NCI-H748 treated with DMSO at 0.1 percent for 48 hours (cell line): ENCODE results near the gene NUDT12.

Experiments
- DNase-seq: peaks from one replicate; lab custom pipeline; 2025; lab: John Stamatoyannopoulos, UW

Gene NUDT12

GRCh38 chr5:103562453-103563157 is at the start of gene NUDT12:
Gene NUDT12 (minus strand): TSS chr5:103562789. CDS start chr5:103560248, 2,541 bp downstream.
- DNase-seq, result no peak

DNA sequence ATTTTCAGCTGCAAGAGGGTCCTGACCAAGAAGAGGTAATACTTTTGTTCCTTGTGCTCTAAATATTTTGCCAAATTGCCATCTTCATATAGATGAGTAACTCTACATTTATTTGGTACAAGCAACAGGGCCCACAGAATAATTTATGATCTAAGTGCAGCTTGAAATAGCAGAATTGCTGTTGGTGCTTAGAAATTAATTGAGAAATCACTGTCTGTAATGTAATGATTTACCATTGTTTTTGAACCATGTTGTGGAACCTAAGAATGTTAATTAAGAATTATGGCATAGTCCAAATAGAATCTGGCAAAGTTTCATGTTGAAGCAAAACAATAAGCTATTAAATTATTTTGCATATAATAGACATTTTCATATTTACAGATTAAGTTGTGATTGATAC is 44.8 kb upstream of the NUDT12 start:
- DNase-seq, result no peak

DNA sequence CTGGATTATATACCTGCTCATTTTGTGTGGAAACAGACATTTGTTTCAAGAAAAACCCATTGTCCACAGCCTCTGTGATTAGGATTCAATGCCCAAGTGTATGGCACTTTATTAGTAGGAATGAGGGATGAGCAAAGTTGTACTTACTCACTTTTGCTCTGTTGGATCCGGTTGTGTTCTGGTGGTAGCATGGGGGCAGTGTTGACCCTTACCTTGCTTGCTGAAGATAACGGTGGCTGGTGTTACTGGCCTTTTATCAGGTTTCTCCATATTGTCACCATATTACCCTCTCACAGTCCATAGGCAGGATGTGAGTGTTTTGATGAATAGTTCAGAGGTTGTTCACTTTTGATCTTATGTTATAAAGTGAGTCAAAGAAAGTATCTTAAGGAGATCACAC is 42.7 kb upstream of the NUDT12 start:
- DNase-seq, result no peak

DNA sequence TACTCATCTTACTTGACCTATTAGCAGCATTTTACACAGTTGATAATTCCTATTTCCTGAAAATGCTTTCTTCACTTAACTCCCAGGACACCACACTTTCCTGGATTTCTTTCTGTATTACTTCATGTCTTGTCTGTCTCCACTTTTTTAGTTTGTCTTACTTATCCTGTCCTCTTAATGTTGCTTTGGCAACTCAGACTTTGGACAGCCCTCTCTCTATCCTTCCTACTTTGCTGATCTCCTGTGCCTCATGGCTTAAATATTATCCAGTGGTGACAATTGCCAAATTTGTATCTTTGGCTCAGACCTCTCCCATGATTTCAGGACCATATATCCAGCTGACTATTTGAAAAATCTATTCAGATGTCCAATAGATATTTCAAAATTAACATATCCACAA is 39.8 kb upstream of the NUDT12 start:
- DNase-seq, result no peak

- no peak for DNase-seq
Observed at GRCh38 chr5:103601314-103601713, 38.7 kb upstream of the NUDT12 start.

DNA sequence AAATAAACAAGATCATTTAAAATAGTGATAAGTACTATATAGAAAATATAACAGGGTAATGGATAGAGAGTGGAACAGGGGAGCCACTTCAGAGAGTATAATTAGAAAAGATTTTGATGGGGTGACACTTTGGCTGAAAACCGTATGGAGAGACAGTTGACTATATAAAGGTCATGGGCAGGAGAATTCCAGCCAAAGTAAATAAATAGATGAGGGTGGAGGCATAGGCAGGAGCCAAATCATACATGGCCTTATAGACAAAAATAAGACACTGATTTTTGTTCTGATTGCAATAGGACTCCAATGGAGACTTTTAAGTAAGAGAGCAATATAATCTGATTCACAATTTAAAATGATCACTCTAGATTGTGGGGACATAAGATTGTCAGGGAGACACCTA is 37.5 kb upstream of the NUDT12 start:
- DNase-seq, result no peak

DNA sequence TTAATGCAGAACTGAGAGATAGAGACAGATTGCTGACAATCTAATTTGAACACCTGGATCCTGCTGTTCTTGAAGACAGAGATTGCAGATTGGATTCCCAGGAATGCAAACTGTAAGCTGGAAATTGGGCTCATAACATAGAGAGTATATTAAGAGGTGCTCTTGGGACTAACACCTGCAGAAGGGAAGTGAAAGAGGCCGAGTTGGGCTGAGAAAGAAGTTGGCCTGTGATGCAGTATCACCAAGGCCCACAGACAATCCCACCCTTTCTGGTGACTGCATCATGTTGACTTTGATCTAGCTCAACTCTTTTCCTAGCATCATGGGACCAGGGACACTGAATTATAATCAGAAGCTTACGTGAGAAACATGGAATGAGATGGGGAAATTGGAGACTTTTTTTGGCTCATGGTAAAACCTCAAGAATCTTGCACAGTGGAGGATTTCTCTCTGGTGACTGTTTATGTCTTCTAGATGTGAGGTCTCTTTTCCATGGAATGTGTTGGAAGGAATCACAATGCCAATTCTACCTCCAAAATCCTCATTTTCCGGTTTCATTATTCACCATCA is 36.5 kb upstream of the NUDT12 start:
- no peak for DNase-seq

DNA sequence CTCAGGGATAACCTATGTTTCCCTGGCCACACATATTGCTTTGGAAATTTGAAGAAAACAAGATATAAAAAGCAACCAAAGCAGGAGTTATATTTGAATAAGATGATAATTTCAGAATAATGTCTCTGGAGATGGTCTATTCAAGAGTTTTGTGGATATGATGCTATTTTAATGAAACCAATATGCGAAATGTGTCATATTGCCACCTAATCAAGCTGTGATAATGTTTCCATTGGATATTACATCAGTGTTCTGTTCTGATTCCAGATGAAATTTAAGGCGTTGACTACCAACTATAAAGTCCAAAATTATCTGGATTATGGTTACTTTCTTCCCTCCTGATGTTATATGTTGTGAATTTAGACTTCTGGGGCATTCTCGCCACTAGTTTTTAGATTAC is 27.6 kb upstream of the NUDT12 start:
- no peak for DNase-seq

GRCh38 chr5:103589776-103590175 is 27.2 kb upstream of the NUDT12 start:
- DNase-seq, result no peak

- DNase-seq, result no peak
Observed at GRCh38 chr5:103589357-103589756, 26.8 kb upstream of the NUDT12 start.

DNA sequence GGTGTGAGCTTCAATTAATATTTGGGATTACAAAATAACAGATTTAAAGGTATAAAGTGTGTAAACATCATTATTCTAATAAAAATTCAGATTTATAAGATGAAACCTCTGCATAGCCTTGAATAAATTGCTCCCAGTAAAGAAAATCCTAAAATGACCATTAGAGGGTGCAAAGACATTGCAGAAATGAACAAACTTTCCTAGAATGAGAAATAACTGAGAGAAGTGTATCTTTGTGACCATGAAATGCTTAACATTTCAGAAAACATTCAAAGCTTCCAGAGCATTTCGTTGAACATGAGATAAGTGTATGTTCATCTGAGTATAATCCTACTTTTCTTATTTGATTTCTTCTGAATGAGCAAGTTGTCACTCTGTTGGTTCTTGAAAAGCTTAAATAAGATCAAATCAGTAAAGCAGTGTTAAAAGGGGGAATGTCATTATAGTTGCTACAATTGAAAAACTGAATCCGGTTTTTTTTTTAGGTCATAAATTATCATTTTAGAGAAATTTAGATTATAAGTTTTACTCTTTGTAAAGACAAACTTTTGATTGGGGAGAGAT is 24.7 kb upstream of the NUDT12 start:
- DNase-seq, result peak; percentile 72

DNA sequence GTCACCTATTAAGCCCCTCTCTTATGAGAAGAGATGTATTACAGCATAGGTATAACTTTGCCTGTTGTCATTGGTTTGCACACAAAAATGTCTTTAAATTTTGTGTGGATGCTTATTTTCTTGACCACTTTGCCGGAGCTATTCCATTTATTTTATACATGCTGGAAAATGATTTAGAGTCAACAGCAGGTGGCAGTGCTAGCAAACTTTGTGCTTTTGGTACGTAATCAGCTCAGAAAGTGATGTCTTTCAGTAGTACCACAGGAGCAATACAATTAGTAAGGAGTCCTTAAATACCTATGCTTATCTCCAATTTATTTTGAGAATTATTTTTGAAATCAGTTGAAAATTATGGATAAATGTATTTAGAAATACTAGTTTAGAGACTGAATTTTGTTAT is 19.8 kb upstream of the NUDT12 start:
- peak; percentile 72 for DNase-seq

DNA sequence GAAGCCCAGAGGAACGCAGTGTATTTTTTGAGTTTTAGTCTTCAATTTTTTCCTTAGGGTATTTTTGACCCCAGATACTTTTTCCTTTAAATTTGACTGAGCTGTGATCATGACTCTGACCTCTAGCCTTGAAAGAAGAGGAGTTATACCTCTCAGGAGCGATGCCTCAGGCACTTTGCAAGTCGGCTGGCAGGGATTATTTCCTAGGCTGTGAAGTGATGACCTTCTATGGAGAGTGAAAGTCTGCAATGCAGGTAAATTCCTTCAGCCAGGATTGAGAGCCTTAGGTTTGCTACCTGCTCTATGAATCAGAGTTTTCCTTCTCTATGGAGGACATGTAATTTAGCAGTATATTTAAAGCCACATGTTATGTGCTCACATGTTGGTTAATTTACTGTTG is 10.8 kb upstream of the NUDT12 start:
- no peak for DNase-seq

GRCh38 chr5:103572454-103572853 is 9.9 kb upstream of the NUDT12 start:
- DNase-seq, result no peak

DNA sequence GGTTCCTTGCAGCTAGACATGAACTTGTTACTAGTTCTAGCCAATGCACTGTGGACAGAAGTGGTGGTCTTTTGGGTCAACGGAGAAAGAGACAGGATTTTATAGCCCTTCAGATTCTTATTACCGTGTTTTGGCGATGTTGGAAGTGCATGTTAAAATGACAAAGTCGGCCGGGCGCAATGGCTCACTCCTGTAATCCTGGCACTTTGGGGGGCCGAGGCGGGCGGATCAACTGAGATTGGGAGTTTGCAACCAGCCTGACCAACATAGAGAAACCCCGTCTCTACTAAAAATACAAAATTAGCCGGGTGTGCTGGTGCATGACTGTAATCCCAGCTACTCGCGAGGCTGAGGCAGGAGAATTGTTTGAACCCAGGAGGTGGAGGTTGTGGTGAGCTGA is 9.1 kb upstream of the NUDT12 start:
- no peak for DNase-seq

DNA sequence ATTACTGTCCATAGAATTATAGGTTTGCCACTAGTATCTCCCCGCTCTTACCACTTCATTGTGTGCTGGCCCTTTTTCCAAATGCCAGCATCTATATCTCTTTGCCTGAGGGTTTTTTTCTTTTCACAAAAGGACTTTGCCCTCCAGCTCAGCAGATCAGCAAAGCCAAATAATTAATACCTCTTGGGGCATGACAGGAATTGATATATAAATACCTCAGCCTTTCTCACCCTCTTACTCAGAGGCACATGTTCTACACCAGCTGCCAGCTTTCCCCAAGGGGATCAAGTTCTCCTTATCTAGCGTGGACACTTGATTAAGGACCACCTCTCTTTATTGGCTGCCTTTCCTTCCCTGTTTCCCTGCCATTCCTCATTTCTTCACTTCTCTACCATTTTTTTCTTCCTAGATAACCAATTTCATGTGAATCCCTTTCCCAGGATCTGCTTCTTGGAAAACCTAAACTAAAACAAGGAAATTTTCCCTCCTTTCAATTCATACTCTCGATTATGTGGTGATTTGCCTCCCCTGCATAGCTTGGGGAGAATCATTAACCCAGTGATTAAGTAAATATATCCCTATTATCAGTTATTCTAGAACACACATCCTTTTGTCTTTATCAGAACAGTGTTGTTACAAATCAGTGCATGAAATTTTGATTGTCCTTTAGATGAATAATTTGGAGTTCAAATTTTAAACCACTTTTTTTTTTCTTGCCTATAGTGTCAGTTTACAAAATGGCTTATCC is 6.9 kb upstream of the NUDT12 start:
- DNase-seq, result no peak

DNA sequence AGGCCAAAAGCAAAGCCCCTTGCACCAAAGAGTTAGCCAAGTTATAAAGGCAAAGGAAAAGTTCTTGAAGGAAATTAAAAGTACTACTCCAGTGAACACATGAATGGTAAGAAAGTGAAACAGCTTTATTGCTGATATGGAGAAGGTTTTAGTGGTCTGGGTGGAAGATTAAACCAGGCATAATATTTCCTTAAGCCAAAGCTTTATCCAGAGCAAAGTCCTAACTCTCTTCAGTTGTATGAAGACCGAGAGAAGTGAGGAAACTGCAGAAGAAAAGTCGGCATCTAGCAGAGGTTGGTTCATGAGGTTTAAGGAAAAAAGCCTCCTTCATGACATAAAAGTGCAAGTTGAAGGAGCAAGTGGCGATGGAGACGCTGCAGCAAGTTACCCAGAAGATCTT is 3.1 kb upstream of the NUDT12 start:
- DNase-seq, result no peak

DNA sequence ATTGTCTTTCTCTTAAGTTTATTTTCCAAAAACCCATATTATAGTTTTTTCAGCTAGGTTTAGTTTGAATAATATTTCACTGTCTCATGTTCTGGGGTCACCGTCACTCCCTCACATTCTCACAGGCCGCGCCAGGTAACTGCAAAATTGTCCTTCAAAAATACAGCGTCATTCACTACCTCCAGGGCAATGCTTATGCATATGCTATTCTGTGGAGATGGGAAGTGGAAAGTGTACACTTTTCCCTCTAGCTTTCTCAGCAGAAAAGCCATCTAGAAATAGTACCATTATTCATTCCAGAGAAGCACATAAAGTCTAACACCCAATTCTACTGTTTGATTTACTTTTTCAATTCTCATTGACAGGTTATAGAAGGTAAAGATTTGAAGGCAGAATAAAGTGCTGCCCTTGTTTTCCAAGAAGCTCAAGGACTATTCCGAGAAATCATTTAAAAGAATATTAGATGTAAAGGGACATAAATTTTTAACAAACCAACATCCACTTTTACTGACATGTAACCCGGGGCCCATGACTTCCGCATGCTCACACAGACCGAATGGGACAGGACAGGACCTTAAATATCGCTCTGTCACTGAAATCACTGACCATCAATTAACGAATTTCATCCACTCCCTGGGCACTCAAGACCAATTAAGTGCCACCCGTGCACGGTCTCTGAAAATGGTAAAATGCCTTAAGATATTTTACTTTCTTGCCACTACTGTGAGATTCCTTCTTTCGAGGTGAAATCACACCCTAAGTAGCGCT is 720 bp downstream of the NUDT12 start:
- DNase-seq, result no peak

- DNase-seq, result no peak
Observed at GRCh38 chr5:103560826-103561225, 1.8 kb downstream of the NUDT12 start.

DNA sequence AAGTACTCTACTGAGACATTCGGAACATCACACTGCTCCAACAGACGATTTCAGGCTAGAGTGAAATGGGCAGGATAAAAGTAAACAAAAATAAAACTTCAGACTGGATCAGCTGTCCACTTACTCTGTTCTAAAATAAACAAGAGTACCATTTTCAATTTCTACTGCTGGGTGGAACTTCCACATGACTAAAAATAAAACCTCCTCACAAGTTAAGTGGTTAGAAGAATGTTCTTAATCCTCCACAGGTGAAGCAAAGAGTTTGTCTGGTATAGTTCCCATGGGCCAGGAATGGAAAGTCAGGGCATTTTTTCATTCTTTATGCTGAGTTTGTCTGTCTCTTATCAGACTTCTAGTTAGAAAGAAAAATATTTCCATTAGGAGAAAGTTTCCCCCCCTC is 15.7 kb downstream of the NUDT12 start:
- DNase-seq, result no peak

DNA sequence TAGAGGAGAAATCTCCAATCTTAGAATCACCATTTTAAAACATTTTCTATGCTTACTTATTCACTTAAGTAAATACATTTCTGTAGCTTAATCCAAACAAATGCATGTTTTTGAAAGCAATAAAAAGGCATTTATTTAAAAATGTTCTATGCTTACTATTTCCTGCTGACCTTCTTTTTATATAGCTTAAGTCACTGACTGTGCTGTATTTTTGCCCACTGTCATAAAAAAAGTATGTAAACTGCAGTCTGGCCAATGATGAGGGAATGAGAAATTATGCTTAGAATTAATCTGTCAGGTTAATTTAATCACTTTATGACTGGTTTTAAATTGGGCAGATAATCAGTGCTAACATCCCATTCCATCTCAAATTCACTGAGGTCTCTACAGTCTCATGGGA is 20.1 kb downstream of the NUDT12 start:
- DNase-seq, result no peak

- no peak for DNase-seq
Observed at GRCh38 chr5:103541569-103541968, 21.0 kb downstream of the NUDT12 start.
